CD14-positive monocyte (primary cell): ENCODE results near the gene TANC1. TPM values are rescaled to one million over a fixed set of nuclear protein-coding genes. Genes with fewer than 3 reads are reported as not detected.

Experiments
- DNase-seq, 3 donors: peaks; one replicate each; pipeline ENCODE4 v3.0.0-alpha.2; 2011 to 2022
- H2AFZ ChIP-seq: 2 replicates; pipeline ENCODE4 v1.6.0; 2012; ENCODE audit warnings: mild to moderate bottlenecking, low read depth, low read length, inconsistent platforms; ENCODE audit not compliant: insufficient read depth, poor library complexity, severe bottlenecking
- H3K27ac ChIP-seq, 2 donors: 1 replicate in 1 of 2; 2 replicates in 1 of 2; pipeline ENCODE4 v1.5.1; 2012 to 2013; ENCODE audit warnings: low read length in 2 of 2, control low read depth in 1 of 2, inconsistent platforms in 1 of 2, low read depth in 1 of 2, mild to moderate bottlenecking in 1 of 2
- H3K27me3 ChIP-seq, 2 donors: one replicate each; pipeline versions ENCODE4 v1.6.0 to v1.6.1; 2011 to 2013; ENCODE audit warnings: low read length in 2 of 2; ENCODE audit not compliant: control insufficient read depth in 2 of 2, insufficient read depth in 2 of 2
- H3K36me3 ChIP-seq, 2 donors: replicated peaks in 1 of 2; 1 replicate in 1 of 2; 2 replicates in 1 of 2; pipeline versions ENCODE4 v1.5.1 to v1.6.1; 2012 to 2013; ENCODE audit warnings: low read length in 2 of 2, control low read depth in 1 of 2, inconsistent platforms in 1 of 2, mild to moderate bottlenecking in 1 of 2; ENCODE audit not compliant: insufficient read depth in 2 of 2, control insufficient read depth in 1 of 2
- H3K4me1 ChIP-seq, 2 donors: 1 replicate in 1 of 2; 2 replicates in 1 of 2; pipeline versions ENCODE4 v1.5.1 to v1.6.1; 2012 to 2013; ENCODE audit warnings: low read length in 2 of 2, control low read depth in 1 of 2, inconsistent platforms in 1 of 2, mild to moderate bottlenecking in 1 of 2, moderate library complexity in 1 of 2; ENCODE audit not compliant: insufficient read depth in 2 of 2, control insufficient read depth in 1 of 2
- H3K4me2 ChIP-seq: replicated peaks from 2 replicates; pipeline ENCODE3; 2012; ENCODE audit warnings: low read length, moderate library complexity, mild to moderate bottlenecking; ENCODE audit not compliant: poor library complexity, severe bottlenecking; ENCODE audit errors: extremely low read depth
- H3K4me3 ChIP-seq, 3 experiments: fragments of 200-600 bp in 1 of 3; sonication (generic) in 1 of 3; replicated peaks in 1 of 3; 1 replicate in 2 of 3; 2 replicates in 1 of 3; pipeline ENCODE4 v1.5.1; 2011 to 2013; ENCODE audit warnings: low read length in 3 of 3, mild to moderate bottlenecking in 3 of 3, control low read depth in 2 of 3, low read depth in 2 of 3, inconsistent platforms in 1 of 3, moderate library complexity in 1 of 3
- H3K79me2 ChIP-seq: 2 replicates; pipeline ENCODE4 v1.6.0; 2012; ENCODE audit warnings: mild to moderate bottlenecking, control low read depth, inconsistent platforms, low read length, moderate library complexity; ENCODE audit not compliant: insufficient read depth
- H3K9ac ChIP-seq: 2 replicates; pipeline ENCODE4 v1.6.0; 2017; ENCODE audit warnings: low read length, mild to moderate bottlenecking; ENCODE audit not compliant: insufficient read depth, poor library complexity, severe bottlenecking
- H3K9me3 ChIP-seq, 2 donors: replicated peaks in 1 of 2; 1 replicate in 1 of 2; 2 replicates in 1 of 2; pipeline versions ENCODE4 v1.5.1 to v1.6.1; 2012 to 2013; ENCODE audit warnings: low read length in 2 of 2, control low read depth in 1 of 2; ENCODE audit not compliant: control insufficient read depth in 1 of 2, insufficient read depth in 1 of 2
- H4K20me1 ChIP-seq: 2 replicates; pipeline ENCODE4 v1.6.0; 2012; ENCODE audit warnings: mild to moderate bottlenecking, low read length, control low read depth, moderate library complexity; ENCODE audit not compliant: insufficient read depth
- H3K27ac Mint-ChIP-seq, 7 donors: one replicate each; pipeline ENCODE4 v1.8.0; 2020; ENCODE audit warnings: mild to moderate bottlenecking in 7 of 7, mixed read lengths in 7 of 7, moderate library complexity in 6 of 7, inconsistent platforms in 2 of 7
- H3K27me3 Mint-ChIP-seq, 3 donors: one replicate each; pipeline ENCODE4 v1.8.0; 2021 to 2022; ENCODE audit warnings: low read depth in 3 of 3, mild to moderate bottlenecking in 3 of 3, mixed read lengths in 3 of 3, moderate library complexity in 3 of 3, inconsistent platforms in 1 of 3
- H3K36me3 Mint-ChIP-seq, 2 donors: one replicate each; pipeline ENCODE4 v1.8.0; 2020; ENCODE audit warnings: mixed read lengths in 2 of 2, inconsistent platforms in 1 of 2, mild to moderate bottlenecking in 1 of 2
- H3K4me1 Mint-ChIP-seq: one replicate; pipeline ENCODE4 v1.8.0; 2020; ENCODE audit warnings: mild to moderate bottlenecking, mixed read lengths
- H3K4me3 Mint-ChIP-seq, 2 donors: one replicate each; pipeline ENCODE4 v1.8.0; 2020; ENCODE audit warnings: mild to moderate bottlenecking in 2 of 2, mixed read lengths in 2 of 2, moderate library complexity in 1 of 2
- H3K9me3 Mint-ChIP-seq, 7 donors: one replicate each; pipeline ENCODE4 v1.8.0; 2020 to 2022; ENCODE audit warnings: mixed read lengths in 7 of 7, mild to moderate bottlenecking in 6 of 7, moderate library complexity in 6 of 7, inconsistent platforms in 2 of 7
- WGBS: methylation state at CpG from one replicate; pipeline ENCODE4 v1.1.5; 2013; ENCODE audit warnings: missing lambda C conversion rate; ENCODE audit not compliant: insufficient coverage; 5-methylcytosine and 5-hydroxymethylcytosine counted together
- intact Hi-C, 2 donors: fragments of 100-400 bp; cut with micrococcal nuclease; formaldehyde crosslinking; loops; one replicate each; pipeline versions ENCODE4 v1.15.0 to v1.15.1; 2023
- polyA plus RNA-seq, 3 donors: library from polyadenylated mRNA; depleted of rRNA in 1 of 3; unstranded in 2 of 3; stranded (reverse) in 1 of 3; fragments of 300-500 nt in 2 of 3; fragments of >200 nt in 1 of 3; fragmentation: Illumina TruSeq in 2 of 3; gene quantifications; 1 replicate in 2 of 3; 2 replicates in 1 of 3; pipeline ENCODE4 v1.2.3, GENCODE V29; 2012 to 2021
- TF ChIP-seq, protein P1 (sequence below): fragments of 200-600 bp; IDR thresholded peaks from one replicate; pipeline ENCODE4 v1.8.0; 2022; ENCODE audit warnings: antibody characterized with exemption, mild to moderate bottlenecking

Gene TANC1
- polyA plus RNA-seq, 3 donors = 0.04 TPM; not detected in 2

- Mint-ChIP-seq H3K4me3 (no peak overlapping the region), H3K9me3 (peaks cover 0 to 3% (median 0%) of the 10 kb centered on the region in 7 donors), H3K36me3 (no peaks in the 10 kb centered on the region), H3K27ac (no peak overlapping the region), H3K4me1 (no peaks in the 10 kb centered on the region), H3K27me3 (no peaks in the 10 kb centered on the region)
- intact Hi-C loops = no loop called here
- TF ChIP-seq, protein P1, sequence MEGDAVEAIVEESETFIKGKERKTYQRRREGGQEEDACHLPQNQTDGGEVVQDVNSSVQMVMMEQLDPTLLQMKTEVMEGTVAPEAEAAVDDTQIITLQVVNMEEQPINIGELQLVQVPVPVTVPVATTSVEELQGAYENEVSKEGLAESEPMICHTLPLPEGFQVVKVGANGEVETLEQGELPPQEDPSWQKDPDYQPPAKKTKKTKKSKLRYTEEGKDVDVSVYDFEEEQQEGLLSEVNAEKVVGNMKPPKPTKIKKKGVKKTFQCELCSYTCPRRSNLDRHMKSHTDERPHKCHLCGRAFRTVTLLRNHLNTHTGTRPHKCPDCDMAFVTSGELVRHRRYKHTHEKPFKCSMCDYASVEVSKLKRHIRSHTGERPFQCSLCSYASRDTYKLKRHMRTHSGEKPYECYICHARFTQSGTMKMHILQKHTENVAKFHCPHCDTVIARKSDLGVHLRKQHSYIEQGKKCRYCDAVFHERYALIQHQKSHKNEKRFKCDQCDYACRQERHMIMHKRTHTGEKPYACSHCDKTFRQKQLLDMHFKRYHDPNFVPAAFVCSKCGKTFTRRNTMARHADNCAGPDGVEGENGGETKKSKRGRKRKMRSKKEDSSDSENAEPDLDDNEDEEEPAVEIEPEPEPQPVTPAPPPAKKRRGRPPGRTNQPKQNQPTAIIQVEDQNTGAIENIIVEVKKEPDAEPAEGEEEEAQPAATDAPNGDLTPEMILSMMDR = no peak
- Histone ChIP-seq H3K9me3 (no peaks in the 10 kb centered on the region), H3K27me3 (no peaks in the 10 kb centered on the region), H3K4me3 (no peak overlapping the region), H4K20me1 (no peaks in the 10 kb centered on the region), H3K4me2 (no peak overlapping the region), H3K9ac (no peak overlapping the region), H3K4me1 (no peaks in the 10 kb centered on the region), H3K79me2 (no peaks in the 10 kb centered on the region), H3K36me3 (no peaks in the 10 kb centered on the region), H2AFZ (no peak overlapping the region), H3K27ac (no peak overlapping the region)
- no peak for DNase-seq
- 60% methylated on average over 1 of the region's 2 CpGs for WGBS
Observed at GRCh38 chr2:159073256-159073655, 104.8 kb downstream of the TANC1 start.

DNA sequence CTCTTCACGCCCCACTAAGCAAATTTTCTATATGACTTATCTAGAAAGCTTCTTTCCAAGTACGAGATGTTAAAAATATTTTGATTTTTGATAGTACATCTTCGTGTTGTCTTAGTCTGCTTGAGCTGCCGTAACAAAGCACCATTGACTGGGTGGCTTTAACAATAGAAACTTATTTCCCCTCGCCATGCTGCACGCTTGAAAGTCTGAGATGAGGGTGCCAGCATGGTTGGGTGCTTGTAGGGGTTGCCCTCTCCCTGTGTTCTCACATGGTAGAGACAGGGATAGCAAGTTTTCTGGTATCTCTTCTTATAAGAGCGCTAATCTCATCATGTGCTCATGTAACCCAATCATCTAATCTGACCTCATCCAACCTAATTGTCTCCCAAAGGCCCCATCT lies 106.2 kb downstream of the TANC1 start:
- Mint-ChIP-seq H3K27ac (no peak overlapping the region), H3K27me3 (no peaks in the 10 kb centered on the region), H3K9me3 (peaks cover 0 to 3% (median 0%) of the 10 kb centered on the region in 7 donors), H3K4me1 (no peaks in the 10 kb centered on the region), H3K36me3 (no peaks in the 10 kb centered on the region), H3K4me3 (no peak overlapping the region)
- TF ChIP-seq, protein P1 = no peak
- intact Hi-C loops = no loop called here
- H3K36me3 ChIP-seq = no peaks in the 10 kb centered on the region
- H3K4me2 ChIP-seq = no peak overlapping the region
- 93% methylated on average over 4 of the region's 7 CpGs for WGBS
- no peak overlapping the region for H3K4me3 ChIP-seq
- H3K9me3 ChIP-seq = no peaks in the 10 kb centered on the region
- H3K27ac ChIP-seq = no peak overlapping the region
- H3K4me1 ChIP-seq = no peaks in the 10 kb centered on the region
- H4K20me1 ChIP-seq = no peaks in the 10 kb centered on the region
- H3K79me2 ChIP-seq = no peaks in the 10 kb centered on the region
- no peak overlapping the region for H2AFZ ChIP-seq
- no peak overlapping the region for H3K9ac ChIP-seq
- DNase-seq = no peak
- no peaks in the 10 kb centered on the region for H3K27me3 ChIP-seq
